GM19023 (cell line): ENCODE data around the gene ZNF665.
"Not testable (repeated sequence)": the region's sequence is repeated elsewhere in the genome, so short reads cannot be mapped to it uniquely, and the experiment has no call there.

Experiments
- ATAC-seq: cut with Tn5 transposase; IDR thresholded peaks from one replicate; pipeline ENCODE4 v1.9.1; 2021; ENCODE audit warnings: mild to moderate bottlenecking, moderate library complexity; ENCODE audit not compliant: unreplicated experiment

ZNF665 gene

GRCh38 chr19:53158119-53158656 lies 35.0 kb downstream of the ZNF665 start:
- ATAC-seq, result no peak

- no peak for ATAC-seq
Measured at GRCh38 chr19:53157626-53158025, 35.5 kb downstream of the ZNF665 start.

DNA sequence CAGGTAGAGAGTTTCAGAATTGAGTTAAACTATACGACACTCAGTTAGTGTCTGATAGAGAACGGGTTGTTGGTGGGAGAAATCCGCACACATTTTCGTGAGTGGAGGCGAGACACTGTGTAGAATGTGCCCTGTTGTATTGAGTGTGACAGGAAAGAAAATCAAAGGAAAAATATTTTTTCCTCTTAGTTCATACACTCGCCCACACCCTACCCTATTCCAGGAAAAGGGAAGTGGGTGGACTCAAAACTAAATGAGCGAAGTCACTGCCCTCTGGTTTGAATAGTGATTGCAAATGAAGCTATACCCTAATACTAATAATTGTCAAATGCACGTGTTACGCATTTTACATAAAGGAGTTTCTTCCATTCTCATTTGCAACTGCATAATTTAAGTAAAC lies 36.3 kb downstream of the ZNF665 start:
- no peak for ATAC-seq

DNA sequence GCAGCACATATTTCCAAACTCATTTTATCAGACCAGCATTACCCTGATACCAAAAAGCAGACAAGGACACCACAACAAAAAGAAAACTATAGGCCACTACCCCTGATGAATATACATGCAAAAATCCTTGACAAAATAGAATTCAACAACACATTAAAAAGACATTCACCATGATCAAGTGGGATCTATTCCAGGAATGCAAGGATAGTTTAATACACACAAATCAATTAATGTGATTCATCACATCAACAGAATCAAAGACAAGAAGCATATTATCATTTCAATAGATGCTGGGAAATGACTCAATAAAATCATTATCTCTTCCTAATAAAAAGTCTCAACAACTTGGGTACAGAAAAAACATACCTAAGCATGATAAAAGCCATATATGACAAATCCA lies 45.5 kb downstream of the ZNF665 start:
- ATAC-seq, result no peak

DNA sequence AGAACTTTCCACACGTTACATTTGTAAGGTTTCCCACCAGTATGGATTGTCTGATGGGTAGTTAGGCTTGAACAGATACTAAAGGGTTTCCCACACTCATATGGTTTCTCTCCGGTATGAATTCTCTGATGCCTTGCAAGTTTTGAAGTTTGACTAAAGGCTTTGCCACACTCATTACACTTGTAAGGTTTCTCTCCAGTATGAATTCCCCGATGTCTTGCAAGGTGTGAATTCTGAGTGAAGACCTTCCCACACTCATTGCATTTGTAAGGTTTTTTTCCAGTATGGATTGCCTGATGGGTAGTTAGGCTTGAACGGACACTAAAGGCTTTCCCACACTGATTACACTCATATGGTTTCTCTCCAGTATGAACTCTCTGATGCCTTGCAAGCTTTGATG lies 52.8 kb downstream of the ZNF665 start:
- ATAC-seq, result no peak

DNA sequence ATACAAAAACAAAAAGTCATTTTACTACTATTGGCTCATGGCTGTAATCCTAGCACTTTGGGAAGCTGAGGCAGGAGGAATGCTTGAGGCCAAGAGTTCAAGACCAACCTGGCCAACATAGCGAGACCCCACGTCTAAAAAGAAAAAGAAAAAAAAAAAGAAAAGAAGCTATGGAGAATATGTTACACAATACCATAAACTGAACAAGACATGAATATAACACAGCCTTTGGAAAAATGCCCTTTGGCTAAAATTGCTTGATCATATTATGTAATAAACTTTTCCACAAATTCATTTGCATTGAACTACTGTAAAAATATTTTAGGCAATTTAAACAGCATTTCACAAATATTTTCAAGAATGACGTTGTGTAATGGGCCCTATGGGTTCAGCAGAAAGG lies 56.7 kb downstream of the ZNF665 start:
- ATAC-seq, result no peak

GRCh38 chr19:53132141-53132991 lies 60.8 kb downstream of the ZNF665 start, which contains the start of gene ZNF415:
Gene ZNF415 (minus strand): TSS chr19:53132910. CDS start chr19:53122676, 10,234 bp downstream.
- ATAC-seq, result no peak

GRCh38 chr19:53131727-53132126 lies 61.4 kb downstream of the ZNF665 start:
- ATAC-seq, result no peak

DNA sequence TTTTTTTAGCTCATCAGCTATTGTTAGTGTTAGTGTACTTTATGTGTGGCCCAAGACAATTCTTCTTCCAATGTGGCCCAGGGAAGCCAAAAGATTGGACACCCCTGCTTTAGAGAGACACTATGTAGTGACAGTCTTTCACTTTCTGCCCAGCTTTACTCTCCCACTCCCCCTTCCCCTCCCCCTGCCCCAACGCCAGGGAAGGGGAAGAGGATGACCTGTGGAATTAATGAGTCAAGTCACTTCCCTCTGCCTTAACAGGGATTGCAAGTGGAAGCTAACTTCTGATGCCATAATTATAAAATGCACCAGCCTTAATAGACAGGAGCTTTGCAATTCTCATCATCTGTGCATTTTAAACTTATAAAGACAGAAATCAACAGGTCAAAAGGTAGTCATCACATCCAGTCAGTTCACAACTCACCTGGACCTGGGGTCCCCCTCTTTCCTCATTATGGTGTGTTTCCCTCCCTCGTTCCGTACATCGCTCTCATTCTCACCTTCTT lies 62.0 kb downstream of the ZNF665 start:
- ATAC-seq, result no peak

- ATAC-seq, result no peak
Measured at GRCh38 chr19:53130506-53130905, 62.7 kb downstream of the ZNF665 start.

- ATAC-seq, result not testable (repeated sequence)
Measured at GRCh38 chr19:53126733-53127526, 66.2 kb downstream of the ZNF665 start.

- no peak for ATAC-seq
Measured at GRCh38 chr19:53123400-53123799, 69.8 kb downstream of the ZNF665 start.
